BJ (cell line): ENCODE measurements around the gene SF3B2. TPM values are rescaled to one million over a fixed set of nuclear protein-coding genes. Genes with fewer than 3 reads are reported as not detected.

Experiments used
- CTCF ChIA-PET: fragments of 350-600 bp; formaldehyde crosslinking; extraction: SDS; loops from one replicate; lab custom pipeline; 2021; ENCODE audit warnings: antibody characterized with exemption, inconsistent platforms; lab: Yijun Ruan, JAX
- POLR2A ChIA-PET: fragments of 300-600 bp; sonication (Branson Sonifier 250); formaldehyde crosslinking; extraction: SDS; loops from one replicate; lab custom pipeline; 2021; ENCODE audit warnings: antibody characterized with exemption; lab: Charles Lee
- DNase-seq: peaks from one replicate; pipeline ENCODE4 v3.0.0-alpha.2; 2011; ENCODE audit warnings: low read depth
- H3K27me3 ChIP-seq: 2 replicates; pipeline ENCODE4 v1.6.0; 2011; ENCODE audit warnings: low read length; ENCODE audit not compliant: control insufficient read depth, insufficient read depth
- H3K36me3 ChIP-seq: 2 replicates; pipeline ENCODE4 v1.5.1; 2011; ENCODE audit warnings: low read length; ENCODE audit not compliant: control insufficient read depth, insufficient read depth
- H3K4me3 ChIP-seq: 2 replicates; pipeline ENCODE4 v1.5.1; 2011; ENCODE audit warnings: low read depth, mild to moderate bottlenecking, control low read depth, low read length
- polyA plus RNA-seq: library from polyadenylated mRNA; depleted of rRNA; stranded (reverse); fragments of >200 nt; gene quantifications from 2 replicates; pipeline ENCODE4 v1.2.3, GENCODE V29; 2011
- TF ChIP-seq, protein P1 (sequence below): IDR thresholded peaks from 2 replicates; pipeline ENCODE4 v1.5.1; 2011; ENCODE audit warnings: low read depth, mild to moderate bottlenecking, control low read depth, inconsistent platforms, low read length, moderate library complexity; ENCODE audit not compliant: insufficient read depth

Gene SF3B2
- polyA plus RNA-seq, 1 experiment = 82.7 TPM

DNA sequence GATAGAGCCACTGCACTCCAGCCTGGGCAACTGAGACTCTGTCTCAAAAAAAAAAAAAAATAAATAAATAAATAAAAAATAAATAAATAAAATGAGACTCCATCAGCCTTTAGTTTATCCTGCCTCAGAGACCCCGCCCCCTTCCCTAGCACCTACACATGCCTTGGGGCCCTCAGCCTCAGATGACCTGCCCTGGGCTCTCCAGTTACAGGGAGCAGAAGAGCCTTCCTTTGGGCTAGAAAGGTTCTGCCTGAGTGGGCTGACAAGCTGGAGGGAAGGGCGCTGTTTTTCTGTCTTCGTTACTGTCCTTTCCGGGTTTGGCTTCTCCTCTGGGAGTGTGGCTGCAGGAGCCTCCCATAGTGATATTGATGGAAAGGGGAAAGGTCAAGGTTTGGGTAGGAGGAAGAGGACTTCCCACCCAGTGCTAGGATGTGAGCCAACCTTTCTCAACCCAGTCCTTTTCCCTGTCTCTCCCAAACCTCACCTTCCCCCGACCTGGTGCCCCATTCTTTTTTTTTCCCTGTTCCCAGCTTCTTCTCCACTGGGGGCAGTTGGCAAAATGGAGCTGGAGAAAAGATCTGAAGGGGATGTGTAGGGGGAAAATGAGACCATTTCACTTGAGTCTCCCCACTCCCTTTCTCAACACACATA lies 1.5 kb upstream of the SF3B2 start:
- ChIA-PET CTCF (interaction anchor here (1.1 to 10.8 kb wide), 7 partner anchors 10 to 339 kb away, joined by 3 to 125 read pairs (median 5); partner anchors contain the start of genes KAT5 and PACS1), POLR2A (no interaction called here)
- Histone ChIP-seq H3K27me3 (no peaks in the 10 kb centered on the region), H3K36me3 (peaks cover 6% of the 10 kb centered on the region), H3K4me3 (no peak overlapping the region)
- no peak for DNase-seq
- TF ChIP-seq, protein P1, sequence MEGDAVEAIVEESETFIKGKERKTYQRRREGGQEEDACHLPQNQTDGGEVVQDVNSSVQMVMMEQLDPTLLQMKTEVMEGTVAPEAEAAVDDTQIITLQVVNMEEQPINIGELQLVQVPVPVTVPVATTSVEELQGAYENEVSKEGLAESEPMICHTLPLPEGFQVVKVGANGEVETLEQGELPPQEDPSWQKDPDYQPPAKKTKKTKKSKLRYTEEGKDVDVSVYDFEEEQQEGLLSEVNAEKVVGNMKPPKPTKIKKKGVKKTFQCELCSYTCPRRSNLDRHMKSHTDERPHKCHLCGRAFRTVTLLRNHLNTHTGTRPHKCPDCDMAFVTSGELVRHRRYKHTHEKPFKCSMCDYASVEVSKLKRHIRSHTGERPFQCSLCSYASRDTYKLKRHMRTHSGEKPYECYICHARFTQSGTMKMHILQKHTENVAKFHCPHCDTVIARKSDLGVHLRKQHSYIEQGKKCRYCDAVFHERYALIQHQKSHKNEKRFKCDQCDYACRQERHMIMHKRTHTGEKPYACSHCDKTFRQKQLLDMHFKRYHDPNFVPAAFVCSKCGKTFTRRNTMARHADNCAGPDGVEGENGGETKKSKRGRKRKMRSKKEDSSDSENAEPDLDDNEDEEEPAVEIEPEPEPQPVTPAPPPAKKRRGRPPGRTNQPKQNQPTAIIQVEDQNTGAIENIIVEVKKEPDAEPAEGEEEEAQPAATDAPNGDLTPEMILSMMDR = 0 out of 2 replicates have a peak, but pooled peaks have one; percentile 6

DNA sequence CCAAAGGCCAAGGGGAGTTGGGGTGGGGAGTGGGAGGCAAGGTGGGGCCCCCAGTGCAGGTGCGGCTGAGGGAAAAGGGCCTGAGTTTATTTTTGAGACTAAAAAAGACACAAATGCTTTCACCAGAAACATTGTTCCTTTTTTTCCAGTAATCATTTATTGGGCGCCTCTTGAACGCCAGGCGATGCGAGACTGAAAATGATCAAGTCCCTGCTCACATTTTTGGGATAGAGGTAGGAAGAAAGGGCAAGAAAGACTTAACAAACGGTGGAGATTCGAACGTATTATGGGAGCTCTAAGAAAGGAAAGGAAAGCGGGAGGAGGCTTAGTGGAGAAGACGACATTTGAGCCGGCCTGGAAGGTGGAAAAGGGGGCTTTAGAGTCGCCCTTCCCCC lies 796 bp upstream of the SF3B2 start:
- TF ChIP-seq, protein P1 = no peak
- CTCF ChIA-PET = interaction anchor here (1.3 to 10.8 kb wide), 6 partner anchors 9 to 281 kb away, joined by 4 to 125 read pairs (median 5); partner anchors contain the start of gene PACS1

DNA sequence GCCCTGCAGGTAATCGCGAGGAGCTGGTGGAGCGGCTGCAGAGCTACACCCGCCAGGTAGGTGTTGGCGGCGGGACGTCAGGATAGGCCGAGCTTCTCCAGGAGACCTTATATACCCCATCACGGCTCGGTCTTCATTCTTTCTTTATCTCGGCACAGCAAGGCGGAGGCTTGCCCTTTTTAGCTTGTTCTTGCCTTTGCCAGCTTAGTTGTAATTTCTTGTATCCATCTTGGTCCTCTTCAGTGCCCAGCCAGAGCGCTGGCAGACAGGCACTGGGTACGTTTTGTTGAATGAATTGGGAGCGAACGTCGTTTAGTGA lies 459 bp downstream of the SF3B2 start:
- H3K36me3 ChIP-seq = peaks cover 12% of the 10 kb centered on the region
- ChIA-PET CTCF (interaction anchor here (1.1 to 10.8 kb wide), 5 partner anchors 11 to 282 kb away, joined by 3 to 125 read pairs (median 5); partner anchors contain the start of gene PACS1), POLR2A (no interaction called here)
- no peak for DNase-seq
- H3K4me3 ChIP-seq = peak overlapping the region; percentile 88
- TF ChIP-seq, protein P1 = no peak
- H3K27me3 ChIP-seq = no peaks in the 10 kb centered on the region

More for the DNA sequence above, 796 bp upstream of the SF3B2 start:
- H3K27me3 ChIP-seq = no peaks in the 10 kb centered on the region
- POLR2A ChIA-PET = interaction anchor here (1.0 kb wide), 1 partner anchor 16 kb away, joined by 6 read pairs; no protein-coding TSS in a partner anchor
- no peak for DNase-seq
- H3K36me3 ChIP-seq = peaks cover 6% of the 10 kb centered on the region
- H3K4me3 ChIP-seq = peak overlapping the region; percentile 53

DNA sequence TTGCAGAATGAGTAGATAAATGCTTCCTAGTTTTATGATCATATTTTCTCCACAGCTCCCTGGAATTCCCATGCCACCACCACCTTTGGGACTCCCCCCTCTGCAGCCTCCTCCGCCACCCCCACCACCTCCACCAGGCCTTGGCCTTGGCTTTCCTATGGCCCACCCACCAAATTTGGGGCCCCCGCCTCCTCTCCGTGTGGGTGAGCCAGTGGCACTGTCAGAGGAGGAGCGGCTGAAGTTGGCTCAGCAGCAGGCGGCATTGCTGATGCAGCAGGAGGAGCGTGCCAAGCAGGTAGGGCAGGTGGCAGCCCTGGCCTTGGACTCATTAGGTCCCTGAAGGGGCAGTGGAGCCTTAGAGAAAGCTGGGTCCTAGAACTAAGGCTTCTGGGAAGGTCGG lies 2.9 kb downstream of the SF3B2 start:
- POLR2A ChIA-PET = no interaction called here
- Histone ChIP-seq H3K36me3 (peaks cover 29% of the 10 kb centered on the region), H3K27me3 (no peaks in the 10 kb centered on the region), H3K4me3 (no peak overlapping the region)
- no peak for DNase-seq
- CTCF ChIA-PET = interaction anchor here (1.2 to 10.8 kb wide), 4 partner anchors 10 to 67 kb away, joined by 3 to 125 read pairs (median 8); partner anchors contain the start of gene PACS1
- TF ChIP-seq, protein P1 = no peak

DNA sequence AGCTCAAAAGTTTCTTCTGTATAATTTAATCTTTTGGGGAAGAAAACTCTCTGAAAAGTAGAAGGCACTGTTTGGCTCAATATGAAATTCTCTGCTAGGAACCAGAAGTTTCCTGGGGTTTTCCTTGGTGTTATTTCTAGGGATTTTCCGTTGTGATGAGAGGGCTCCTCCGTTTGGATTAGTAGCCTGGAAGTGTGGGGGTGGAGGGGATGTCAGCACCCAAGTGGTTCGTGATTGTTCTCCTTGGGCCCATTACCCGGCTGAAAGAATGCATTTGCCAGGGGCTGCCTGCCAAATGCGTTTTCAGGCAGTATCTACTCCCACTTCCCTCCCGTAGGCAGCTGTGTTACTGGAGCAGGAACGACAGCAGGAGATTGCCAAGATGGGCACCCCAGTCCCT lies 4.3 kb downstream of the SF3B2 start:
- H3K27me3 ChIP-seq = no peaks in the 10 kb centered on the region
- POLR2A ChIA-PET = no interaction called here
- CTCF ChIA-PET = interaction anchor here (3.4 to 10.8 kb wide), 2 partner anchors 11 to 13 kb away, joined by 9 to 125 read pairs; partner anchors contain the start of gene PACS1
- peaks cover 35% of the 10 kb centered on the region for H3K36me3 ChIP-seq
- TF ChIP-seq, protein P1 = no peak
- no peak overlapping the region for H3K4me3 ChIP-seq
- DNase-seq = no peak
